H1 (cell line): Measurements from ENCODE around the gene NUMB.

Experiments
- CHD2 ChIP-seq: IDR thresholded peaks from 2 replicates; pipeline ENCODE4 v1.6.1; 2012; ENCODE audit warnings: low read length, improper control_type of control experiment
- SUZ12 ChIP-seq: fragments of 200-600 bp; sonication (generic); IDR thresholded peaks from 2 replicates; pipeline ENCODE4 v1.6.1; 2012; ENCODE audit warnings: mild to moderate bottlenecking, inconsistent platforms, low read length, moderate library complexity, mixed read lengths

GRCh38 chr14:73295198-73295796 is 163.0 kb downstream of the NUMB start:
- TF ChIP-seq SUZ12, result no peak
- TF ChIP-seq CHD2, result no peak
